GM13976 (cell line): ENCODE measurements around the gene CAPZB.

Experiments used
- DNase-seq: peaks from one replicate; pipeline ENCODE4 v3.0.0; 2012; ENCODE audit warnings: low spot score
- CTCF ChIP-seq: IDR thresholded peaks from 2 replicates; pipeline ENCODE4 v1.5.1; 2012; ENCODE audit warnings: borderline replicate concordance, mild to moderate bottlenecking; ENCODE audit not compliant: insufficient read depth; ENCODE audit errors: extremely low read depth, missing control alignments, control extremely low read depth
- in situ Hi-C: fragments of 300-500 bp; cut with MboI; formaldehyde crosslinking; loops from one replicate; pipeline ENCODE4 v1.12.0; 2022; ENCODE audit warnings: low sequenced_read_pairs, mixed read lengths, inconsistent platforms; ENCODE audit not compliant: unreplicated experiment

The CAPZB gene

GRCh38 chr1:19310720-19311502 is 174.4 kb downstream of the CAPZB start:
- in situ Hi-C loops, result no loop called here
- no peak for TF ChIP-seq CTCF
- peak; percentile 43 for DNase-seq

GRCh38 chr1:19310061-19310460 is 175.3 kb downstream of the CAPZB start:
- no peak for DNase-seq
- in situ Hi-C loops, result no loop called here
- no peak for TF ChIP-seq CTCF

- TF ChIP-seq CTCF, result no peak
- DNase-seq, result no peak
- in situ Hi-C loops, result no loop called here
Measured at GRCh38 chr1:19309123-19309813, 176.1 kb downstream of the CAPZB start.

- no peak for DNase-seq
- no peak for TF ChIP-seq CTCF
- in situ Hi-C loops, result no loop called here
Measured at GRCh38 chr1:19308509-19308907, 176.8 kb downstream of the CAPZB start.

- in situ Hi-C loops, result no loop called here
- DNase-seq, result no peak
- no peak for TF ChIP-seq CTCF
Measured at GRCh38 chr1:19307794-19308508, 177.4 kb downstream of the CAPZB start.

- DNase-seq, result no peak
- TF ChIP-seq CTCF, result no peak
- in situ Hi-C loops, result no loop called here
Measured at GRCh38 chr1:19306941-19307340, 178.4 kb downstream of the CAPZB start.
